GM18508 (cell line): ENCODE data around the gene DEFB110.

Source experiments
- ATAC-seq: cut with Tn5 transposase; IDR thresholded peaks from one replicate; pipeline ENCODE4 v1.9.1; 2021; ENCODE audit warnings: moderate number of reproducible peaks; ENCODE audit not compliant: insufficient read depth, unreplicated experiment

DEFB110 gene

DNA sequence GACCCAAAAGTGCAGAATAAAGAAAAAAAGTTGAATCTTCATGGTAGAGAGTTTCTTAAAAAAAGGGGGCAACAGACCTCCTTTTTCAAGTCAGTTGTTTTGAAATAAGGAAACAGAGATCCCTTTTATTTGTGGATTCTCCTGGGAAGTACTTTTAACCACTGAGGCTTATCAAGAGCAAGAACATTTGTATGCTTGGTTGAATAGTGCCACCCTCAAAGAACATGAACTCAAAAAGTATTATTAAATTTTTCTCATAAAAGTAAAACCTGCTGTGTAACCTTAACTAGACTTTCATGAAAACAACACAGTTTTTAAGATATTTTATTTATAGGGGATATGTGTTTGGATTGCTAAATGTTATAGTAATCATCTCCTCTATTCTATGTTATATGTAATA lies at the start of gene DEFB110:
Gene DEFB110 (minus strand): TSS at position 101 of the 400 bp plus-strand sequence. CDS start 59 bp downstream, at position 42.
- ATAC-seq: no peak

DNA sequence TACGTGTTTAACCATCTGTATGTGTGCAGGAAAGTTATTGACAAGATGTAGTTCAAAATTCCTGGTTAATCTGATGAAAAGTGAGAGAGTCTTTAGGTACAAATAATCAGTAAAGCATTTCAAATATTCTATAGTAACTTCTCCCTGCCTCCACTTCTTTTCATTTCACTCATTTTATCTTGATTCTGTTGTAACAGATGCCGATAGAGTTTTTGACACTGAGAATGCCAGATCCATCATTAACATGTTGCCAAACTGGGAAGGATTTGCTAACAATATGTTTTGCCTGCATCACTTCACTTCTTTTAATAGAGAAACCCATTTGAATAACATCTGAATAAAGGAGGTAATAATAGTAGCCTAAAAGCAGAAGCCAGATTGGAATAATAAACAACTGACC lies 48.3 kb upstream of the DEFB110 start:
- no peak for ATAC-seq

DNA sequence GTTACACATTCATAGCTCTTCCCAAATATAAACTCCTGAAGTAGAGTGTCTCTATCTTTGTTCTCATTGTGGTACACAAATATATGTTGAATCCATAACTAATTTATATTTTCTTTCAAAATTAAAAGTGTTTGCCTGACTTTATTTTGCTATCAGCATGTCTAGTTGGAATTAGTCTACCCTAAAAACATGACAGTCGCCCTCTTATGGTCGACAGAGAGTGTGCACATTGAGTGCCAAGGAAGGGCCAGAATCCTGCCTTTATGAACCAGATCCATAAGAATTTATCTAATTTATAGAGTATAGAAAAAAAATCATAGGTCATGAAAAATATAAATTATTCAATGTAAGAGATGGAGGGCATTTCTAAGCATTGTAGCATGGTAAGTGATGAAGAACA lies 40.3 kb upstream of the DEFB110 start:
- no peak for ATAC-seq

GRCh38 chr6:50056242-50056641 lies 34.4 kb upstream of the DEFB110 start:
- ATAC-seq: no peak

GRCh38 chr6:50049829-50050228 lies 28.0 kb upstream of the DEFB110 start, which contains the start of gene DEFB112:
DEFB112 (minus strand) TSS chr6:50049929; CDS start chr6:50049869, 60 bp downstream.
- ATAC-seq: no peak

- ATAC-seq: no peak
Measured at GRCh38 chr6:50047026-50047425, 25.2 kb upstream of the DEFB110 start.

DNA sequence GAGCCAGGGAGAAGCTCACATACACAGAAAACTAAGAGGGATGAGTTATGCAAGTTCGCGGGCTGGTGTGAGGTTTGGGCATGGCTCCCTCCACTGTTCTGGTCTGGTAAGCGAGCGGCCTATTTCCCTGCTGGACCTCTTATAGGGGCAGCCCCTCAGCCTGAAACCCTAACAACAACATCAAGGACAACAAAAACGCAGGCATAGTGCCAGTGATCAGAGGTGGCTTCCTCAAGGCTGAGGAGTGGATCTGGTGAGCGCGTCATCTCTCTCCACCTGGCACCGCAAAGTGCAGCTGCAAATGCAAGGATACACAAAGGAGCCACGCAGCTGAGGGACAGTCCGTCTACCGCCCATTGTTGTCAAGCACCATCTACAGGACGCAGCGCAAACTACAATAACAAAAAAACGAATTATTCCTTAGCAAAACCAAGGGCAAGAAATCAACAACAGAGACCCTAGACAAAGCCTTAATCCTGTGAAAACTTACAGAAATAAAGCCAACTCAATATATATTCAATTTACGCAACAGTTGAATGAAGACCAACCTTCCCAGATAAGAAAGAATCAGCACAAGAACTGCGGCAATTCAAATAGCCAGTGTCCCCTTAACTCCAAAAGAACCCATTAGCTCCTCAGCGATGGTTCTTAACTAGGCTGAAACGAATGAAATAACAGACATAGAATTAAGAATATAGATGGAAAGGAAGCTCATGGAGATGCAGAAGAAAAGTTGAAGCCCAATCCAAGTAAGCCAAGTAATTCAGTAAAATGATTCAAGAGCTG lies 9.2 kb upstream of the DEFB110 start:
- no peak for ATAC-seq

DNA sequence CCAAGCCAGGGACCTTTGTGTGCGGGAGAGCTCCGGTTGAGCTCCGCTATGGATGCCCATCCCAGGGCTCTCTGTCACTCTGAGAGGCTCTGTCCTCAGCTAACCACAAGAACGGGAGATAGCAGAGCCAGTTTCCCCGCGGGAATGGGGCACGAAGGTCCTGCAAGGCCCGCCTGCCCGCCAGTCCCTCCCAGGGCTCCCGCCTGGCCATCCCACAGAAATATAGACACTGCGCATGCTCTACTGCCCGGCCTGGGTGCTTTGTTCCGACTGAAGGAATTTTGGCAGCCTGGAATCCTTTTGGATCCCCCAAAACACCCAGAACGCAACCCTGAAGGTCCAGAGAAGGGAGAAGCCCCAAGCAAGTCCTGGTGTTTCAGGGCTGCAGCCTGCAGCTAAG lies 8.6 kb upstream of the DEFB110 start:
- no peak for ATAC-seq

DNA sequence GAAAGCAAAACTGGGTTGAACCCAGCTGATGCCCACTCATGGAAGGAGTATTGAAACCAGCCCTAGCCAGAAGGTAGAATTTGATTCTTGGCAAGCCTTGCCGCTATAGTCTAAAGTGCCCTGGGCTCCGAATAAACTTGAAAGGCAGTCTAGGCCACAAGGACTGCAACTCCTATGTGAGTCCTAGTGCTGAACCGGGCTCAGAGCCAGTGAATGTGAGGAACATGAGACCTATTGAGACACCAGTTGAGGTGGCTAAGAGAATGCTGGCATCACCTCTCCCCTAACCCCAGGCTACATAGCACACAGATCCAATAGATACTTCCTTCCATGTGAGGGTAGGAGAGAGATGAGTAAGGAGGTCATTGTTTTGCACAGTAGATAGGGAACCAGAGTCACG lies 3.5 kb upstream of the DEFB110 start:
- no peak for ATAC-seq

- no peak for ATAC-seq
Measured at GRCh38 chr6:50007819-50008218, 14.0 kb downstream of the DEFB110 start.

- ATAC-seq: no peak
Measured at GRCh38 chr6:50003139-50003538, 18.7 kb downstream of the DEFB110 start.

GRCh38 chr6:49995278-49995677 lies 26.5 kb downstream of the DEFB110 start:
- no peak for ATAC-seq

DNA sequence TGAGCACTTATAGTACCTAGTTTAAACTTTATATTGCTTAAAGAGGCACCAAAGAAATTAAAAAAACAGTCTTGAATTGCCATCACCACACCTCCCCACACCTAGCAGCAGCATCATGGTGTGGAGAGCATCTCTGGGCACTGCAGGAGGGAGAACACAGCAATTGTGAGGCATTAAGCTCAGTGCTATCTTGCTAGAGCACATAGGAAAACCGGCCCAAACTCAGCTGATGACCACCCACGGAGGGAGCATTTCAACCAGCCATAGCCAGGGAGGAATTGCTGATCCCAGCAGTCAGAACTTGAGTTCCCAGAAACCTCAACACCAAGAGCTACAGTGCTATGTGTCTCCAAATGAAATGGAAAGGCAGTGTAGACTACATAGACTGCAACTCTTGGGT lies 32.9 kb downstream of the DEFB110 start:
- ATAC-seq: no peak

DNA sequence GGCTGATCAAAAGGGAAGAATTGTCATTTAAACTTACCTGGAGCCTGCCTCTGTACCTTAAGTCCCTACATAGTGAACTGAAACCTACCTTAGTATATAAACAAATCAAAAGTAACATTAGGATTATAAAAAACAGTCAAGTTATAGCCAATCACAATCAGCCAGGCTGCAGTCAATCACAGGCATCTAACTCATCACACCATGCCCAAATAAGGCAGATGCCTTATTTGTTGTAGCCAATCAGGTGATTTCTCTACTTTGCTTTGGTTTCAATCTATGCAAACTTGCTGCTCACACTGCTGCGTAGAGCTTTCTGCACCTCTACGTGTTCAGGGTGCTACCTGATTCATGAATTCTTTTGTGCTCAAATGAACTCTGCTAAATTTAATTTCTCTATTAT lies 34.0 kb downstream of the DEFB110 start:
- no peak for ATAC-seq

DNA sequence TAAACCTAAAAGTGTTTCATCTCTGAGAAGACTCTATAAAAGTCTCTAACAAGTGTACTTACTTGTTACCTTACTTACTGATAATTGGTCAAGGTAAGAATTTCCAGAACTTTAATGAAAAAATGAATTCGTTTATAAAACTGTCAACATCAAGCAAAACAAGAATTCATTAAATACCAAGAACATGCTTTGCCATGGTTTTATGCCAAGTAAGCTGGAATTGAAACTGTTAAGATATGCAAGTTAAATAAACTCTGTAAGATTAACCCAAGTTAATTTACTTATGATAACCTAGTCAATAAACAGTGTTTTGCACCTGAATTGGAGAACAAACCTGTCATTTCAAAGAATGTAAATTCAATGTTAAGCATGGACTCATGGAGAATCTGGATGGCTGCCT lies 35.2 kb downstream of the DEFB110 start:
- ATAC-seq: no peak

DNA sequence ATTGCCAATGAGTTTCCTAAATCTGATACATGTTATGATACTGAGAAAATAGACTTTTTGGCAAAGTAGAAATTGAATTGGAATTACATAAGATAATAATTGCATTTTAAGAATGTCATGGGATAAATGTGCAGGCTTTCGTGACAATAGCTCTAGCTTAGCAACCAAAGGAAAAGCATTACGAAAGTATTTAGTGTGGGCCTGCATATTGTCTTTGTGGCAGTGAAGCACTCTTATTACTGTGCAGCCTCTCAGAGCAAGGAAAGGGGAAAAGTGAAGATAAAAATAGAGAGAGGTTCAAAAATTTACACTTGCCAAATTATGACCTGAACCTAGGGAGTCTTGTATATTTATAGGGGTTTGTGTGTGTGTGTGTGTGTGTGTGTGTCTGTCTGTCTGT lies 39.7 kb downstream of the DEFB110 start:
- ATAC-seq: no peak

GRCh38 chr6:49980898-49981297 lies 40.9 kb downstream of the DEFB110 start:
- ATAC-seq: peak; percentile 46

DNA sequence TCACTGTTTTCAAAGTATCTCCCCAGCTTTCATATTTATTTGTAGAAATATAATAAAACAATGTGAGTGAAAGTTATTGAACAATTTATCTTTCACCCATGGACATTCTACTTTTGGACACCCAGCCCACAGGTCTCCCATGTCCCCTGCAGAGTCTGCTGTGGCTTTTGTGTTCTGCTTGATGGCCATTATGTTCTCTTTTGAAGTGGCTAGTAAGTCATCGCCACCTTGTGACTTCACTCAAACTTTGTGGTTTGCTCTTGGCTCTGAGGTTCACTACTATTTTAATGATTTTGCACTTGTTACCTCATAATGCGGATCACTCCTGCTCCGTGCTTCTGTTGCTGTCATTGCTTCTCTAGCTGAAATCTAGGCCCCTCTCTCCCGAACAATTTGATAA lies 42.2 kb downstream of the DEFB110 start:
- ATAC-seq: no peak

DNA sequence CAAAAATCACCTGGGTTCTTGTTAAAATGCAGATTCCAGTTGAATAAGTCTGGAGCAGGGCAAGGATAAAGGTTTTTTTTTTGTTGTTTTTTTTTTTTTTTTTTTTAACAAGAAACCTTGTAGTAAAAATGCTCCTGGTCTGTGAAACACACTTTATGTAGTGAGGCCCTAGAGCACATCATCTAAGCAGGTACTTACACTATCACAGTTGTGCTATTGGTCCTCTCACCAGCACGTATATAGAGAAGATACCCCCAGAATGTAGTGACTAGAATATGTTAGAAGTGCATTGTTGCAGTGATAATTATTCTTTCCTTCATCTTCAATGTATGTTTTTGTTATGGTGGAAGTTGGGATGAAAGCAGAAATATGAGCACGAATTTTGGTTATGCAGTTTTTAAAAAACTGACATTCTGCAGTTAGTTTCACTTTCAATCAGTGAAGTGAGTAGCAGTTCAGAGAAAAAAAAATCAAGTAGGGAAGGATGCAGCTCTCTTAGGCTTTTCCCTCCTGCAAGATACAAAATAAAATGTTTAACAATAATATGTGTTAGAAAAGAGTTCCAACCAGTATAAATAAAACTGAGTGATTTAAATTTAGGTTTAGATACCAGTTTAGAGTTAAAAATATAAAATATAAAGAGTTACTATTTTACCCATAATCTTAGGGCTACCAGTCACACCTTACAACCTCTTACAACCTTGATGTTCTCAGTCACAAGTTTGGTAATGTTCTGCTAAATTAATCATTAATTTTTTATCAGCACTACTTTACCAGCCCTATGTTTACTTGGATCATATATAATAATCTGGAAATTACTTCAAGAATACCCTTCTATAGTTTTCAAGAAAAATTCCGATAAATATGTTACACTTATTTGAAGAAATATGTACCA lies 43.2 kb downstream of the DEFB110 start:
- peak; percentile 41 for ATAC-seq

- ATAC-seq: no peak
Measured at GRCh38 chr6:49969605-49970004, 52.2 kb downstream of the DEFB110 start, which contains the start of gene DEFB113. DEFB113 (minus strand) TSS chr6:49969625; CDS start chr6:49969625, 0 bp downstream.
